Central memory CD8-positive, alpha-beta T cell (primary cell): ENCODE data around the gene NOG.

Experiments used
- ATAC-seq: fragments of 150-1000 bp; cut with Tn5 transposase; replicated peaks from 2 replicates; pipeline ENCODE4 v1.10.0; 2022; ENCODE audit warnings: mild to moderate bottlenecking, moderate FRiP score, moderate number of reproducible peaks; ENCODE audit not compliant: poor library complexity, severe bottlenecking; ENCODE audit errors: extremely low read depth
- DNase-seq, 2 donors: peaks; one replicate each; pipeline ENCODE4 v3.0.0; 2021; ENCODE audit warnings: low spot score in 2 of 2
- H3K27ac Mint-ChIP-seq: one replicate; pipeline ENCODE4 v1.8.0; 2022; ENCODE audit warnings: low read depth, mild to moderate bottlenecking, moderate library complexity, mixed read lengths
- H3K27me3 Mint-ChIP-seq: one replicate; pipeline ENCODE4 v1.8.0; 2022; ENCODE audit warnings: mixed read lengths
- H3K36me3 Mint-ChIP-seq: one replicate; pipeline ENCODE4 v1.8.0; 2022; ENCODE audit warnings: mild to moderate bottlenecking, moderate library complexity, mixed read lengths; ENCODE audit not compliant: insufficient read depth
- H3K4me1 Mint-ChIP-seq: one replicate; pipeline ENCODE4 v1.8.0; 2022; ENCODE audit warnings: mixed read lengths
- H3K4me3 Mint-ChIP-seq: one replicate; pipeline ENCODE4 v1.8.0; 2022; ENCODE audit warnings: mild to moderate bottlenecking, moderate library complexity, mixed read lengths
- H3K9me3 Mint-ChIP-seq: one replicate; pipeline ENCODE4 v1.8.0; 2022; ENCODE audit warnings: mixed read lengths

Gene NOG

DNA sequence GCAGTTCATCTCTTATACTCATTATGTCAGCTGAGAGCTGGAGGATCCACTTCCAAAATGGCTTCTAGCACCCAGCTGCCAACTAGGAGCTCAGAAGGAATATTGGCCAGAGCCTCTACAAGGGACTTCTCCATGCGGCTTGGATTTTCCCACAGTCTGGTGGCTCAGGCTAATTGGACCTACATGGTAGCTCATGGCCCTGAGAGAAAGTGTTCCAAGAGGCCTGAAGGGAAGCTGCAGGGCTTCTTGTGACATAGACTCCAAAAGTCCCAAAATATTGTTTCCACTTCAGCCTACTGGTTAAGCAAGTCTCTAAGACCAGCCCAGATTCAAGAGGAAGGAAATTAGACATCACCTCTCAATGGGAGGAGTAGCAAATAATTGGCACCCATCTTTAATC, 6.8 kb downstream of the NOG start:
- Mint-ChIP-seq H3K9me3 (no peaks in the 10 kb centered on the region), H3K36me3 (no peaks in the 10 kb centered on the region), H3K4me3 (no peak overlapping the region), H3K27me3 (peaks cover 93% of the 10 kb centered on the region), H3K4me1 (peaks cover 20% of the 10 kb centered on the region), H3K27ac (no peak overlapping the region)
- no peak for DNase-seq
- no peak for ATAC-seq

DNA sequence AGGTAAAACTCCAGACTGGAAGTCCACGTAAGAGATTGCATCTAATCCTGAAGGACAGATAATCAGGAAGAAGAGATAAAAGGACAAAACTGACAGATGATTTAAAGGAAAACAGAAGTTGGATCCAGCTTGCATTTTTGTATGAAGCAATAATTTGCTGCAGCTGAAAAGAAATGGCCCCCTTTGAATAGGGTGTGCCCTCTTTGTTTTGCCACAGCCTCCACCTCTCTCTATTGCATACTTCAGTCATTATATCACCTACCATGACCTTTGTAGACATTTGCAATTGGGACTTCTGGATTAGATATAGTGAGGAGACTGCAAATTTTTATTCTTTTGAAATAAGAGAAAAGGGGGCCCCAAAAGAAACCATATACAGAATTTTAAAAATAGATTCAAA, 8.1 kb downstream of the NOG start:
- no peak overlapping the region for H3K27ac Mint-ChIP-seq
- DNase-seq (no peak), ATAC-seq (no peak)
- no peak overlapping the region for H3K4me3 Mint-ChIP-seq
- H3K4me1 Mint-ChIP-seq = peaks cover 15% of the 10 kb centered on the region
- H3K27me3 Mint-ChIP-seq = peaks cover 91% of the 10 kb centered on the region
- H3K9me3 Mint-ChIP-seq = no peaks in the 10 kb centered on the region
- H3K36me3 Mint-ChIP-seq = no peaks in the 10 kb centered on the region

DNA sequence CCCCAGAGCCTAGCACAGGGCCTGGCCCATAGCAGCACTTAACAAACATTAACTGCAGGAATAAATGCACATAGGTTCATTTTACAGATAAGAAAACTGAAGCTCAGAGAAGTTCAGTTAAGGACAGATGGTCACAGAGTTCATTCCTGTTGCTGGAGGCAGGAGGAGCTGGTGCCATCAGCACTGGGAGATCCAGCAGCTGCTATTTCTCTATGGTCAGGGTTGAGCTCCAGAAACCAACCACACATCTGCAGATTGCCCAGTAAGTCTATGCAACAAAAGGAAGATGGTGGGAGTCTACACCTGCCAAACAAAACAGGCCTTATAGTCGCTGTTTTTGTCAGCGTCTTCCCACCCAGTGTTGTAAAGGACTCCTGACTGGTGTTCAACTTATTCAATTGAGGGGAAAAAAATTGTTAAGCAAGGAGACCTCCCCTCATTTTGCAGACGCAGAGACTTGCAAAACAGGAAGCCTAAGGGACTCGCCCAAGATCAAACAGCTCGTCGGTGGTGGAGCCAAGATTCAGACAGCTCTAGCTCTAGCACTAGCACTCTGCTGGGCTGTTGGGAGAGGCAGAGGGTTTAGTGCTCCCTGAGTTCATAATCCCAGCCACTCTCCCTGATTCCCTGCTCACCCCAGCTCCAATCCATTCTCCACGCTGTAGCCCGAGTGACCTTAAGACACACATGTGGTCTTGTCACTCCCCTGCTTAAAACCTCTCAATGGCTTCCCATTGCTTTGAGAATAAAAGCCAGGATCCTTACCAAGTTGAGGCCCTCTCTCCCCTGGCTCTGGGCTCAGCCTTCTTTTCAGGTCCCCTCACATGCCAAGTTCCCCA, 9.0 kb downstream of the NOG start:
- Mint-ChIP-seq H3K27me3 (peaks cover 82% of the 10 kb centered on the region), H3K4me3 (no peak overlapping the region)
- ATAC-seq = no peak

DNA sequence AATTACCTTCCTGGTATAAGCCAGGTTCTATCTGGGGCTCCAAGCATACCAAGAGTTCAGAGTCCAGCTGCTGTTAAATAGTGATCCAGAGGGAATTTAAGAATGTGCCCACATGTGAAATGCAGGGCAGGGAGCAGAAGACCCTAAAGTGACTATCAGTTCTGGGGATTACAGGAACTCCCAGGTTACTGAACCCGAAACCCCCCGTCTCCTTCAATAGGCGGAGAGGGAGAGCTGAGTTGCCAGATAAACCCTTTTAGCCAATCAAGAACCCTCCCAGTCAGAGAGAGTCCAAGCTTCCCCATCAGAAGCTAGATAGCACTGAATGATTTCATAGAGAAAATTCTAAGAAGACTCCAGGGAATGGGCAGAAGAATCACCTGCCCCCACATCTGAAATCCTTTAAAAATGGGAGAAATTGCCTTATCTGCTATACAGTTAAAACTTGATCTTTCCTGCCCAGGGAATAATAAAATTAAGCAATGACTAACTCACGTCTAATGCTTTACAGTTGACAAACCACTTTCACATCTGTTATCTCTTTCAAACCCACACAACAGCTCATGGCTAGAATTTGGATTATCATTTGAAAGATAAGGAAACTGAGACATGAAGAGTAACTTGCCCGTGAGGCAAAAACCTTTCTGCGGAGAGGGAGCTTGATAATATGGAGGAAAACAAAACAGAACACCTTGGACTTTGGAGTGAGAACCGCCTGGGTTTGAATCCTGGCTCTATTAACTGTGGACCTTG, 10.2 kb downstream of the NOG start:
- Mint-ChIP-seq H3K27ac (no peak overlapping the region), H3K9me3 (no peaks in the 10 kb centered on the region), H3K27me3 (peaks cover 82% of the 10 kb centered on the region)

More for the DNA sequence above, 9.0 kb downstream of the NOG start:
- no peak for DNase-seq
- Mint-ChIP-seq H3K4me1 (peaks cover 7% of the 10 kb centered on the region), H3K36me3 (no peaks in the 10 kb centered on the region), H3K27ac (no peak overlapping the region), H3K9me3 (no peaks in the 10 kb centered on the region)

DNA sequence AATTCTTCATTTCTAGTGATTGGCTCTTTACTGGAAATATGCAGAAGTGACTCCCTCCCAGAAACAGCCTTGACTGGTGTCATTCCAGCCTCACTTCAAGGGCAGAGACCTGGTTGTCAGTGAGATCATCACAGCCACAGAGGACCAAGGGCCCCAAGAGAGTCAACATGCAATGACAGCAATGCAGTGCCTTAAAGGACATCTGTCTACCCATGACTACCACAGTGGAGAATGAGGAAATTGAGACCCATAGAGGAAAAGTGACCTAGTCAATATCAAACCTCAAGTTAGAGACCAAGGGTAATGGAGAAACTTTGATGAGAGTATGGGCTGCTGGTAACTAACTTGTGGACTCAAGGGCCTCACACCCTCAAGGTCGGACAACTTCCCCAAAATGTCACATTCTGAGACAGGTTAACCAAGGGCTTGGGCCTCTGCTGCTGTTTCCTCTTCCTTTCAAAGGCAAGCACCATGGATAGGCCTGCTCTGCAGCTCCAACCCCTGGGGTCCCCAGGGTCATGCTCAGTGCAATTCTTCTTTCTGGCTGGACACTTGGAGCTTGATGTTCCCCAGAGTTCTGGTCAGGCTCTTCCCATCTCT, 11.3 kb downstream of the NOG start:
- DNase-seq (no peak), ATAC-seq (no peak)
- H3K9me3 Mint-ChIP-seq = no peaks in the 10 kb centered on the region
- H3K36me3 Mint-ChIP-seq = no peaks in the 10 kb centered on the region
- peaks cover 80% of the 10 kb centered on the region for H3K27me3 Mint-ChIP-seq
- no peaks in the 10 kb centered on the region for H3K4me1 Mint-ChIP-seq
- no peak overlapping the region for H3K27ac Mint-ChIP-seq
- no peak overlapping the region for H3K4me3 Mint-ChIP-seq

More for the DNA sequence above, 10.2 kb downstream of the NOG start:
- Mint-ChIP-seq H3K4me3 (no peak overlapping the region), H3K36me3 (no peaks in the 10 kb centered on the region), H3K4me1 (peaks cover 4% of the 10 kb centered on the region)
- ATAC-seq = no peak
- DNase-seq = no peak

DNA sequence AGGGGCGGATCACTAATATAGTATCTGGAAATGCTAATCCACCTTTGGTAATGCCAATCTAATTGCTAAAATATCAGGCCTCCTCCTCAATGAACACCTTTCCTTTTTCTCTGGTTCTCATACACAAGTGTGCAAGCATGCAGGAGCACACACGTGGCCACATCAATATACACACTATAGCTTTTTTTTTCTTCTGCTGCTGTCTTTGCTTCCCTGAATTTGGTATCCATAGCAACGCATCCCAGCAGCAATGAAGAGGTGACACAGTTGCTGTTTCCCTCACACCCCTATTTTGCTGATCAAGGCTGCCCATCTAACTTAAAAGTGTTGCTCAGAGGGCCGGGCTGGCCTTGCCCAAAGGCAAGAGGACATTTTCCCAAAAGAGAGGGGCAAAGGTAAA, 15.4 kb downstream of the NOG start:
- no peak overlapping the region for H3K4me3 Mint-ChIP-seq
- no peak for DNase-seq
- H3K27me3 Mint-ChIP-seq = peaks cover 70% of the 10 kb centered on the region
- H3K9me3 Mint-ChIP-seq = no peaks in the 10 kb centered on the region
- no peak overlapping the region for H3K27ac Mint-ChIP-seq
- no peak for ATAC-seq
- no peaks in the 10 kb centered on the region for H3K4me1 Mint-ChIP-seq
- H3K36me3 Mint-ChIP-seq = no peaks in the 10 kb centered on the region

DNA sequence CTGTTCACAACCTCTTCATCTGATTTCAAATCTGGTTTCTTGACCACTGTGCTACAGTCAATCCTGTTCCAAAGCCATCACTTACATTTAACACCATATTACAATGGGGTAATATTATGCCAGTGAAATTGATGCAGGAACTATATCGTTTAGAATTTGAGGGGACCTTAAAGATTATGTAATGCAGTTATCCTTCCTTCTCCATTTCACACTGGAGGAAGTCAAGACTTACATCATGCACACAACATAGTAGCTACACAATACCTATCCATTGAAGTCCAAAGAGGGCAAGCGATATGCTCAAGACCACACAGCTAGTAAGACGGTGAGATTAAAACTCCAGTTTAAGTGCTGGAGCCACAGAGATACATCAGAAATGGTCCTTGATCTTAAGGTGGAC, 16.8 kb downstream of the NOG start:
- Mint-ChIP-seq H3K27ac (no peak overlapping the region), H3K36me3 (no peaks in the 10 kb centered on the region), H3K27me3 (peaks cover 60% of the 10 kb centered on the region), H3K9me3 (no peaks in the 10 kb centered on the region), H3K4me1 (no peaks in the 10 kb centered on the region), H3K4me3 (no peak overlapping the region)
- DNase-seq (no peak), ATAC-seq (no peak)

DNA sequence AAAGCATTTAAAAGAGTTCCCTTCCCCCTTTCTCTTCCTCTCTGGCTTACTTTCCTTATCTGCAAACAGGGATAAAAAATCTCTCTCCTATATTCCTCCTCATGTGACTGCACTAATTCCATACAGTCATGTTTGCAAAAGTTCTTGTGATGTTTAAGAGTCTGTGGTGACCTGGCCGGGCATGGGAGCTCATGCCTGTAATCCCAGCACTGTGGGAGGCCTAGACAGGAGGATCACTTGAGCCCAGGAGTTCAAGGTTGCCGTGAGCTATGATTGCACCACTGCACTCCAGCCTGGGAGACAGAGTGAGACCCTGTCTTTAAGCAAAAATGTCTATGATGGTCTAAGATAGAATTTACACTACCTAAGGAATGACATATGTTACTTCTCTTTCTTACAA, 19.6 kb downstream of the NOG start:
- Mint-ChIP-seq H3K27ac (no peak overlapping the region), H3K36me3 (no peaks in the 10 kb centered on the region), H3K4me1 (no peaks in the 10 kb centered on the region), H3K9me3 (no peaks in the 10 kb centered on the region), H3K27me3 (peaks cover 62% of the 10 kb centered on the region), H3K4me3 (no peak overlapping the region)
- DNase-seq (no peak), ATAC-seq (no peak)

DNA sequence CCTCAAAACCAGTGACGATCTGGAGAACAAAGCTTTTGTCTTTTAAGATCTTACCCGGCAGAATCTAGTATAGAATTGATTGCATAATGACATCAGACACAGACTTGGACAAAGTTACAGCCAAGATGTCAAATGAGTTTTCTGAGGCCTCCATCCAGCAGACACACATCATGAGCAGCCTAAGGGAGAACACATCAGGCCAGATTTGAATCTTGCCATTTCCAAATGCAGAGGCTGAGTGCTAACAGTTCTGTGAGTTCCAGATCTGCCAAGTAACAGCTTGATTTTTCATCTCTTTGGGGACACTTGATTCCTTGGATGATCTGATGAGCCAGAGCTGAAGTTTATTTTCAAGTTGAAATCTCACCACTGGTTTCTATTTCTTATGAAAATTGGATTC, 21.0 kb downstream of the NOG start:
- Mint-ChIP-seq H3K36me3 (no peaks in the 10 kb centered on the region), H3K4me1 (no peaks in the 10 kb centered on the region), H3K27ac (no peak overlapping the region), H3K27me3 (peaks cover 56% of the 10 kb centered on the region), H3K9me3 (no peaks in the 10 kb centered on the region), H3K4me3 (no peak overlapping the region)
- DNase-seq = no peak
- ATAC-seq = no peak

DNA sequence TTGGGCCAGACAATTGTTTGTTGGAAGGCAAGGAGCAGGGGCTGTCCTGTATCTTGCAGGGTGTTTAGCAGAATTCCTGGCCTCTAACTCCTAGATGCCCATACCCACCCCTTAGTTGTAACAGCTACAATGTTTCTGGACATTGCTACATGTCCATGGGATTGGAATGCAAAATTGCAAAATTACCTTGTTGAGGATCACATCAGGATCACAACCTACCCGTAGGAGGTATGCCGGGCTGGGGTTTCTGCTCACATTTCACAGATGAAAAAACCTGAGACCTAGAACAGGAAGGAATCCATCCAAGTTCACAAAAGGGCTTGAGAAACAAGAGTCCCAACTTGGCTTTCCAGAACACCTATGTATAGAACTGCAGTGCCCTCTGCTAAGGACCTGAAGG, 22.7 kb downstream of the NOG start:
- no peaks in the 10 kb centered on the region for H3K4me1 Mint-ChIP-seq
- H3K27ac Mint-ChIP-seq = no peak overlapping the region
- DNase-seq (no peak), ATAC-seq (no peak)
- no peak overlapping the region for H3K4me3 Mint-ChIP-seq
- H3K27me3 Mint-ChIP-seq = peaks cover 42% of the 10 kb centered on the region
- H3K36me3 Mint-ChIP-seq = no peaks in the 10 kb centered on the region
- no peaks in the 10 kb centered on the region for H3K9me3 Mint-ChIP-seq

DNA sequence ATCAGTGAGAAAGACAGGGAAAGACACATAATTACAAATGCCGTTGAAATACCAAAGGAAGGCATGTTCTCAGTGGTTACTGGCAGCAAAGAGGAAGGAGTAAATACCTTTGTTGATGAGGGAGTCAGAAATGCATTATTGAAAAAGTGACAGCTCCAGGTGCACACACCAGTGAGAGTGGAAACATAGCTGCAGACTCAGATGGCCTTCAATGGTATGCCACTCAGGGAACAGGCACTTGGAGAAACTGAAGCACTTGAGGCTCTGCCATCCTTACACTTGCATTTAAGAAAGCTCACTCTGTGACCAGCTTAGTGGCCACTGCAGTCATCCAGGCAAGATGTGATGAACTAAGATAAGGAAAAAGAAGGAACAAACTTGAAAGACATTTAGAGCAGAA, 29.9 kb downstream of the NOG start:
- Mint-ChIP-seq H3K9me3 (no peaks in the 10 kb centered on the region), H3K36me3 (no peaks in the 10 kb centered on the region), H3K4me3 (no peak overlapping the region), H3K4me1 (no peaks in the 10 kb centered on the region), H3K27me3 (peaks cover 37% of the 10 kb centered on the region), H3K27ac (no peak overlapping the region)
- DNase-seq (no peak), ATAC-seq (no peak)

DNA sequence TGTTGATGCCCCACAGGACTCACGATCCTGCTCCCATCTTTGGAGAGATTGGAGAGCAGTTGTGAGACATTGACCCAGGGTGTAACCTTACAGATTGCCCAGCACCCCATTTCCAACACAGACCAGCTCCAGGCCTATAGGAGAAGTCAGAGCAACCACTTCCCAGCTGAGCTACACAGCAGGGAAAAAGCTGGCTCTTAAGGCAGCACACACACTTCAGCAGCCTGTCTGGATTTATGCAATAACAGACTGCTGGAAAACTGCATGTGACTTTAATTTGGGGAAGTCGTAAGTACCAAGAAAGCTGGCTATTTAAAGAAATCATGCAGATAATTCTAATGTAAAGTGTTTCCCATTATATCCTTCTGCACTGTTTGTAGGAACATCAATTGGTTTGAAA, 30.8 kb downstream of the NOG start:
- no peaks in the 10 kb centered on the region for H3K9me3 Mint-ChIP-seq
- H3K27me3 Mint-ChIP-seq = peaks cover 32% of the 10 kb centered on the region
- no peak for ATAC-seq
- no peak for DNase-seq
- no peaks in the 10 kb centered on the region for H3K4me1 Mint-ChIP-seq
- no peaks in the 10 kb centered on the region for H3K36me3 Mint-ChIP-seq
- H3K4me3 Mint-ChIP-seq = no peak overlapping the region
- no peak overlapping the region for H3K27ac Mint-ChIP-seq

DNA sequence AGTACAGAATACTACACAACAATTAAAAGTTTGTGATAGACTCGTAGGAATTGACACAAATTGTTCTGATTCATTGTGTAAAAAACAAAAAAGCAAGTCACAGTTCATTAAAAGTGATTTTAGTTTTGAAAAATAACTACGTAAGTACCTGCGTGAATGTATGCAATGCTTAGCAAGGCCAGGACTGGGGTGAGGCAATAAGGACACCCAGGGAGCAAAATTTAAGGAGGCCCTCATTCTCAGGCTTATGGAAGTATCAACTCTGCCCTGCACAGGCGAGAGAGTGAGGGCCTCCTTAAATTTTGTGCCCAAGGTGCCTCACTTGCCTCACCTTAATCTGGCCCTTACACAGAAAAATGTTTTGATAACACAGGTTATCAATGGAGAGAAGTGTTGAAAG, 31.4 kb downstream of the NOG start:
- no peaks in the 10 kb centered on the region for H3K4me1 Mint-ChIP-seq
- H3K4me3 Mint-ChIP-seq = no peak overlapping the region
- H3K36me3 Mint-ChIP-seq = no peaks in the 10 kb centered on the region
- H3K27me3 Mint-ChIP-seq = peaks cover 32% of the 10 kb centered on the region
- H3K27ac Mint-ChIP-seq = no peak overlapping the region
- DNase-seq (no peak), ATAC-seq (no peak)
- no peaks in the 10 kb centered on the region for H3K9me3 Mint-ChIP-seq
